22Rv1 (cell line): Measurements from ENCODE around the gene CFAP97.
"Not testable (repeated sequence)": the region's sequence is repeated elsewhere in the genome, so short reads cannot be mapped to it uniquely, and the experiment has no call there.

Experiments
- H3K27ac ChIP-seq: fragments of 450-650 bp; 2 replicates; pipeline ENCODE4 v1.5.1; 2017
- ZFX ChIP-seq: fragments of 450-650 bp; IDR thresholded peaks from 2 replicates; pipeline ENCODE4 v1.6.1; 2017; ENCODE audit warnings: antibody characterized with exemption, borderline replicate concordance
- TF ChIP-seq, protein P1 (sequence below): fragments of 450-650 bp; IDR thresholded peaks from 2 replicates; pipeline ENCODE4 v1.5.1; 2017; ENCODE audit warnings: mild to moderate bottlenecking

CFAP97 gene

DNA sequence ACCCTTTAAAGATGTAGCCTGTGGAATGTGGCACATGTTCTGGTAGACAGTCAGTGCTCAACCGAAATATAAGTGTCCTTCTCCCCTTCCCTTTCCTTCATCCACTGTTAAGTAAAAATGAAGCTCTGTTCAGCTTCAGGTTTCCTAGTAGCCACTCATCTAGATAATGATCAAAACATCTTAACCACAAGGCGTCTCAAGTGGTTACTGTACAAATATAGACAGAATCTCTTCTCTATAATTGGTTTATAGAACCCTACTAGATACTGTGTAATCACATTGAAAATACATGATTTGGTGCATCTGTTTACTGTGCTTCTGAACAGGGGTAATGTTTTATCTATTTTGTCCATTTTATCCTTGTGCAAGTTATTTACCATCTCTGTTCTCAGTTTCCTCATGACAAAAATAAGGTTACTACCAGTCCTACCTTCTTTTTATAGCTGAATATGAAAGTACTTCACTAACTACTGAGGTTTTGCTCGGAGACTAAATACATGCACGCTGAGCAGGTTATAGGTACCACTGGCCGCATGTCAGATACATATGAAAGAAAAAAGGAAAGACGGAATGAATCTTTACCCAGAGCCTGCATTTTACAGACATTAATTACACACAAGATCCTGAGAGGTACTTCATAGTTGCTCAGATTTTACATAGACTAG lies 81.0 kb downstream of the CFAP97 start:
- no peak for TF ChIP-seq ZFX
- TF ChIP-seq, protein P1, sequence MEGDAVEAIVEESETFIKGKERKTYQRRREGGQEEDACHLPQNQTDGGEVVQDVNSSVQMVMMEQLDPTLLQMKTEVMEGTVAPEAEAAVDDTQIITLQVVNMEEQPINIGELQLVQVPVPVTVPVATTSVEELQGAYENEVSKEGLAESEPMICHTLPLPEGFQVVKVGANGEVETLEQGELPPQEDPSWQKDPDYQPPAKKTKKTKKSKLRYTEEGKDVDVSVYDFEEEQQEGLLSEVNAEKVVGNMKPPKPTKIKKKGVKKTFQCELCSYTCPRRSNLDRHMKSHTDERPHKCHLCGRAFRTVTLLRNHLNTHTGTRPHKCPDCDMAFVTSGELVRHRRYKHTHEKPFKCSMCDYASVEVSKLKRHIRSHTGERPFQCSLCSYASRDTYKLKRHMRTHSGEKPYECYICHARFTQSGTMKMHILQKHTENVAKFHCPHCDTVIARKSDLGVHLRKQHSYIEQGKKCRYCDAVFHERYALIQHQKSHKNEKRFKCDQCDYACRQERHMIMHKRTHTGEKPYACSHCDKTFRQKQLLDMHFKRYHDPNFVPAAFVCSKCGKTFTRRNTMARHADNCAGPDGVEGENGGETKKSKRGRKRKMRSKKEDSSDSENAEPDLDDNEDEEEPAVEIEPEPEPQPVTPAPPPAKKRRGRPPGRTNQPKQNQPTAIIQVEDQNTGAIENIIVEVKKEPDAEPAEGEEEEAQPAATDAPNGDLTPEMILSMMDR: no peak

DNA sequence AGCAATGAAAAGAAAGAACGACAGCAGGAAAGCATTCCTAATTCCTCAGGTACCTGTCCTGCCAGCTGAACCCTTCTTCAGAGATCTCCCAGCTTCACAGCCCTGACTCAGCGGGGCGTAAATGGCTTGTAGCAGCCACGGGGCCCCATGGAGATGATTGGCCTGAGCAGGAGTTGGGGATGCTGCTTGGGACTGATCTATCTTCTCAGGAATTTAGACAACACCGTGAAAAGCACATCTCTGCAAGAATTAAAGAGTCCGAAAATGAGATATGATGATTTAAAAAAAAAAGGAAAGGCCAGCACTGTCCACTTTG lies 83.2 kb downstream of the CFAP97 start:
- no peak overlapping the region for H3K27ac ChIP-seq
- TF ChIP-seq, protein P1: no peak
- TF ChIP-seq ZFX: no peak

More for the DNA sequence above, 81.0 kb downstream of the CFAP97 start:
- H3K27ac ChIP-seq: no peak overlapping the region

DNA sequence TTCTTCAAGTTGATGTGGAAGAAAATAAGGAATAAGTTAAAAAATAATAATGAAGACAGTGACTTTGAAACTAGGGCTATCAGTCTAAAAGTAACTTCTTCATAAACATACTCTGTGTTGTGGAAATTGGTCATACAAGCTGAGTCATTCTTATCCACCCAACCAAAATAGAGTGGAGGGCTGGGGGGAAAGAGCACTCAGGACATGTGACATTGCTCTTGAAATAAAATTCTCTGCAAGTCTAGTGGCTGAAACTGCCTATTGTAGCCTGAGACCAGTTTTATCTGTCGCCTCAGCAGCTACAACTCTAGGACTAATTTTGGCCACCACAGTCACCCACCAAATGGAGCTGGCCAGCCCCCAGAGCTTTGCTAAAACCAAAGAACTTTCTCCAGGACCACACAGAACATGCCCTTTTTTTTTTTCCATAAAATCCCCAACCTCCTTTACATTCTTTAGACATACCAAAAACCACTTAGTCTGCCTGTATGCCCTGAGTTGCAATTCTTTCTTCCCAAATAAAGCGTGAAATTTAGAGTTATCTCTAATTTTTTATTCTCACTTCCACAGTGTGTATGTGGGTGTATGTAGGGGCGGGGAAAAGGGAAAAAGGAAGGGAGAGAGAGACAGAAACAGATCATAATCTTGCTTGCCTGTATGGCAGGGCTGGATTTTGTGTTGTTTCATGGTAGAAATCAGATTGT lies 83.7 kb downstream of the CFAP97 start:
- no peak overlapping the region for H3K27ac ChIP-seq
- TF ChIP-seq, protein P1: no peak
- TF ChIP-seq ZFX: no peak

DNA sequence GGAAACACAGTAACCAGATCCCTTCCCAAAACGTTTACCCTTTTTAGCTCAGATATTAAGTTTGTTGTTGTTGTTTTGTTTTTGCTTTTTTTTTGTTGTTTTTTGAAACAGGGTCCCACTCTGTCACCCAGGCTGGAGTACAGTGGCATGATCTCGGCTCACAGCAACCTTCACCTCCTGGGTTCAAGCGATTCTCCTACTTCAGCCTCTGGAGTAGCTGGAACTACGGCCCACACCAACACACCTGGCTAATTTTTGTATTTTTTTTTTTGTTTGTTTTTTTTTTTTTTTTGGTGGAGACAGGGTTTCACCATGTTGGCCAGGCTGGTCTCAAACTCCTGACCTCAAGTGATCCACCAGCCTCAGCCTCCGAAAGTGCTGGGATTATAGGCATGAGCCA lies 84.3 kb downstream of the CFAP97 start:
- H3K27ac ChIP-seq: not testable (repeated sequence)

DNA sequence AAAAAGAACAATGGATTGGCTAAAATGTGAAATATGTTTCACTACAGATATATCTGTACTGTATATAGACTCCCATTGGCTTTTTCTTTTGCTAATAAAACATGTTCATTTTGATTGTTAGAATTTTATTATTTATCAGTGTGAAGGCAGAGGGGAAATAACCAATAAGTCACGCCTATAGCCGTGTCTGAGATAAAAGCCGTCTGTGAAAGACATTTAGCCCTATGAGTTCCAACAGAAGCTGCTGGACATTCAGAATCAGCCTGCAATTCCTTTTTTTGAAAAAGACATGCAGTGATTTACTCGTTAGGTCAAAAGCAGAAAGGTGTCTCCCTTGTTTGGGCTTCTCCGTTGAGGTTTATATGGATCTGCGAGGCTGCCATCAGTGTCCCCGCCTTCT lies 84.9 kb downstream of the CFAP97 start:
- TF ChIP-seq, protein P1: no peak
- no peak for TF ChIP-seq ZFX
- no peak overlapping the region for H3K27ac ChIP-seq

DNA sequence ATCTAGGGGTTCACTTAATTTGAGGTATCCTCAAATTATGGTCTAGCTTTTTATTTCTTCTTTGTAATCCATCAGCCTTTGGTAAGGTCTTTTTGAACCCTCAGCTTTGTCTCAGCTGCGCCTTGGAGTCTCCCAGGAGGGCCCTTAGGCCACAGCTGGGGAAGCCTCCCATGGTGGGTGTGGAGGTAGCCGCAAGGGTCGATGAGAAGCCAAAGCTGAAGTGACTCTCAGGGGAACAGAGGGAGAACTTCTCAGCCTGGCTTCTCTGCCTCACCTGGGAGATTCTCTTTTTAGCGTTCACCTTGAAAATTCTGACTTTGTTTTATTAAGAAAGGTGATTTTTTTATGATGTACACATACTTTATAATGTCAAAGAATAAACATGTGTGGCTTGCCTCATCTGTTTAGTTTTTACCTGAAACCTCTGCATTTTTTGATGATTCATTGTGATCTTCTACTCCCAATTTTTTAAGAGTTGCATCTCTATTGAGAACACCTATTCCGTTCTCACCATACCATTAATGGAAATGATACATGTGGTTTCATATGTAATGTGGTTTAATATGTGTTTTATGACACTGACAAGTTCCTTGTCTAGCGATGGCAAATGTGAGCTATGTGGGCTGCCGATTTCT lies 86.4 kb downstream of the CFAP97 start:
- TF ChIP-seq ZFX: no peak
- TF ChIP-seq, protein P1: no peak
- no peak overlapping the region for H3K27ac ChIP-seq

DNA sequence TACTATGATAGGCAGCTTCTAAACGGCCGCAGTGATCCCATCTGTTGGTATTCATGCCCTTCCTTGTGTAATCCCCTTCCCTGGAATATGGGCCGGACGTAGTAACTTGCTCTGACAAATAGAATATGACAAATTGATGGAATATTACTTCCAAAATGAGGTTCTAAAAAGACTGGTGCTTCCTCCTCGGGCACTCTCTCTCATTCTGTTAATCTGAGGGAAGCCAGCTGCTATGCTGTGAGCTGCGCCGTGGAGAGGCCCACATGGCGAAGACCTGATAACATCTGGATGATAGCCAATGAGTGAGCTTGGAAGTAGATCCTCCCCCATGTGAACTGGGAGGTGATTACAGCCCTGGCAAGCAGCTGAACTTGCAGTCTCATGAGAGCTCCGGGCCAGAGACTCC lies 88.0 kb downstream of the CFAP97 start:
- TF ChIP-seq, protein P1: no peak
- TF ChIP-seq ZFX: no peak
- H3K27ac ChIP-seq: no peak overlapping the region
